ENCODE measurements around the gene CDH8. TPM values are rescaled to one million over a fixed set of nuclear protein-coding genes. Genes with fewer than 3 reads are reported as not detected.

CDH8 gene
- total RNA-seq, 1 experiment from 2014 or later, result 5.7 TPM

- Histone ChIP-seq H3K36me3 (ENCODE audit: low read depth, low read length) (no peaks in the 10 kb centered on the region), H3K4me3 (ENCODE audit: low read length) (no peak overlapping the region), H3K9ac (ENCODE audit: low read length) (no peak overlapping the region), H3K4me2 (ENCODE audit: low read length) (no peak overlapping the region), H3K4me1 (ENCODE audit: insufficient read depth, low read length) (peaks cover 10% of the 10 kb centered on the region; the same call in 1 of the 2 replicates), H3K27me3 (ENCODE audit: low read length) (no peaks in the 10 kb centered on the region), H3K9me3 (ENCODE audit: low read length) (no peaks in the 10 kb centered on the region), H3K27ac (ENCODE audit: low read length) (no peak overlapping the region), H4K20me1 (ENCODE audit: low read length) (no peaks in the 10 kb centered on the region), H3F3A (ENCODE audit: low read length, unreplicated experiment) (no peaks in the 10 kb centered on the region), H3K79me2 (ENCODE audit: low read length) (no peaks in the 10 kb centered on the region), H2AFZ (ENCODE audit: low read length) (no peak overlapping the region), H3K9me2 (replicated peaks; ENCODE audit: low read length) (no peaks in the 10 kb centered on the region)
- TF ChIP-seq CTCF (conservative IDR thresholded peaks at IDR 0.05; ENCODE audit: low read depth, low read length), result no peak
- no peak for TF ChIP-seq EZH2phosphoT487 (IDR thresholded peaks at IDR 0.05; ENCODE audit: borderline replicate concordance, low read length)
- TF ChIP-seq EZH2 (IDR thresholded peaks at IDR 0.05; ENCODE audit: low read length, unreplicated experiment), result no peak
- BruUV-seq (replicated peaks), result no TSS peak
- intact Hi-C loops (cut with micrococcal nuclease), result no loop called here
- DNase-seq, result no peak
- POLR2A ChIA-PET (ENCODE audit: unreplicated experiment), result no interaction called here
- CTCF ChIA-PET, result no interaction called here
- ATAC-seq, result no peak
These were observed 173.8 kb downstream of the CDH8 start for GRCh38 chr16:61862221-61863155.

GRCh38 chr16:61858988-61859387 lies 177.2 kb downstream of the CDH8 start:
- ChIA-PET CTCF (no interaction called here), POLR2A (ENCODE audit: unreplicated experiment) (no interaction called here)
- DNase-seq, result peak; percentile 61
- H3K79me2 ChIP-seq (ENCODE audit: low read length), result no peaks in the 10 kb centered on the region
- H3K4me1 ChIP-seq (ENCODE audit: insufficient read depth, low read length), result peaks cover 10% of the 10 kb centered on the region; the same call in 1 of the 2 replicates
- ATAC-seq, result peak; percentile 43
- no peaks in the 10 kb centered on the region for H4K20me1 ChIP-seq (ENCODE audit: low read length)
- H3K9me3 ChIP-seq (ENCODE audit: low read length), result no peaks in the 10 kb centered on the region
- intact Hi-C loops (cut with micrococcal nuclease), result loop anchor here (1.0 kb wide), 1 partner anchor 182 kb away; no protein-coding TSS in a partner anchor
- no peak overlapping the region for H3K4me3 ChIP-seq (ENCODE audit: low read length)
- H3K9me2 ChIP-seq (replicated peaks; ENCODE audit: low read length), result no peaks in the 10 kb centered on the region
- no peak overlapping the region for H3K4me2 ChIP-seq (ENCODE audit: low read length)
- no peaks in the 10 kb centered on the region for H3K36me3 ChIP-seq (ENCODE audit: low read depth, low read length)
- TF ChIP-seq EZH2phosphoT487 (IDR thresholded peaks at IDR 0.05; ENCODE audit: borderline replicate concordance, low read length) (no peak), EZH2 (IDR thresholded peaks at IDR 0.05; ENCODE audit: low read length, unreplicated experiment) (no peak), CTCF (conservative IDR thresholded peaks at IDR 0.05; ENCODE audit: low read depth, low read length) (no peak)
- H3K27me3 ChIP-seq (ENCODE audit: low read length), result no peaks in the 10 kb centered on the region
- no peak overlapping the region for H3K9ac ChIP-seq (ENCODE audit: low read length)
- H3K27ac ChIP-seq (ENCODE audit: low read length), result no peak overlapping the region
- H3F3A ChIP-seq (ENCODE audit: low read length, unreplicated experiment), result no peaks in the 10 kb centered on the region
- BruUV-seq (replicated peaks), result no TSS peak
- H2AFZ ChIP-seq (ENCODE audit: low read length), result no peak overlapping the region

- no peaks in the 10 kb centered on the region for H3K9me3 ChIP-seq (ENCODE audit: low read length)
- no peaks in the 10 kb centered on the region for H3K4me1 ChIP-seq (ENCODE audit: insufficient read depth, low read length)
- no peak for TF ChIP-seq EZH2 (IDR thresholded peaks at IDR 0.05; ENCODE audit: low read length, unreplicated experiment)
- no peak for TF ChIP-seq EZH2phosphoT487 (IDR thresholded peaks at IDR 0.05; ENCODE audit: borderline replicate concordance, low read length)
- no peak for TF ChIP-seq CTCF (conservative IDR thresholded peaks at IDR 0.05; ENCODE audit: low read depth, low read length)
- no peaks in the 10 kb centered on the region for H3K9me2 ChIP-seq (replicated peaks; ENCODE audit: low read length)
- H3K27me3 ChIP-seq (ENCODE audit: low read length), result no peaks in the 10 kb centered on the region
- no peaks in the 10 kb centered on the region for H4K20me1 ChIP-seq (ENCODE audit: low read length)
- no peak overlapping the region for H3K4me3 ChIP-seq (ENCODE audit: low read length)
- ChIA-PET CTCF (no interaction called here), POLR2A (ENCODE audit: unreplicated experiment) (no interaction called here)
- no TSS peak for BruUV-seq (replicated peaks)
- no peak overlapping the region for H2AFZ ChIP-seq (ENCODE audit: low read length)
- no peaks in the 10 kb centered on the region for H3K79me2 ChIP-seq (ENCODE audit: low read length)
- H3K36me3 ChIP-seq (ENCODE audit: low read depth, low read length), result no peaks in the 10 kb centered on the region
- H3K4me2 ChIP-seq (ENCODE audit: low read length), result no peak overlapping the region
- H3F3A ChIP-seq (ENCODE audit: low read length, unreplicated experiment), result no peaks in the 10 kb centered on the region
- H3K9ac ChIP-seq (ENCODE audit: low read length), result no peak overlapping the region
- DNase-seq (no peak), ATAC-seq (no peak)
- no peak overlapping the region for H3K27ac ChIP-seq (ENCODE audit: low read length)
- intact Hi-C loops (cut with micrococcal nuclease), result no loop called here
These were observed 193.6 kb downstream of the CDH8 start for GRCh38 chr16:61842666-61843065.

Measured in PC-3 (cell line).